Endothelial cell (in vitro differentiated cells): ENCODE data around the gene CTNND2. TPM values are rescaled to one million over a fixed set of nuclear protein-coding genes. Genes with fewer than 3 reads are reported as not detected.
A peak's percentile ranks its signal among the peaks of the same experiment; 100 is the strongest.

Experiments used
- DNase-seq: peaks from one replicate; pipeline ENCODE4 v3.0.0; 2021; ENCODE audit warnings: low spot score
- H3K27ac Mint-ChIP-seq: one replicate; pipeline ENCODE4 v1.8.0; 2021; ENCODE audit warnings: mixed read lengths, inconsistent platforms; ENCODE audit not compliant: unreplicated experiment
- H3K27me3 Mint-ChIP-seq: one replicate; pipeline ENCODE4 v1.8.0; 2021; ENCODE audit warnings: mild to moderate bottlenecking, moderate library complexity, mixed read lengths, inconsistent platforms; ENCODE audit not compliant: unreplicated experiment
- H3K36me3 Mint-ChIP-seq: one replicate; pipeline ENCODE4 v1.8.0; 2021; ENCODE audit warnings: mild to moderate bottlenecking, low read depth, mixed read lengths, inconsistent platforms; ENCODE audit not compliant: unreplicated experiment
- H3K4me1 Mint-ChIP-seq: one replicate; pipeline ENCODE4 v1.8.0; 2021; ENCODE audit warnings: mild to moderate bottlenecking, mixed read lengths, inconsistent platforms; ENCODE audit not compliant: unreplicated experiment
- H3K4me3 Mint-ChIP-seq: one replicate; pipeline ENCODE4 v1.8.0; 2021; ENCODE audit warnings: mild to moderate bottlenecking, mixed read lengths, inconsistent platforms; ENCODE audit not compliant: unreplicated experiment
- H3K9me3 Mint-ChIP-seq: one replicate; pipeline ENCODE4 v1.8.0; 2021; ENCODE audit warnings: mixed read lengths, inconsistent platforms; ENCODE audit not compliant: unreplicated experiment
- total RNA-seq: library from RNA; stranded (reverse); fragmentation: NEBNext Ultra II Directional; extraction: Animal tissue kit (Norgen Biotek cat#: 25700); gene quantifications from one replicate; pipeline ENCODE4 v1.2.1, GENCODE V29; 2021; ENCODE audit not compliant: unreplicated experiment
- TF ChIP-seq, protein P1 (sequence below): fragments of 200-600 bp; sonication (generic); IDR thresholded peaks from one replicate; pipeline ENCODE4 v1.5.0; 2021; ENCODE audit warnings: antibody characterized with exemption; ENCODE audit not compliant: unreplicated experiment

Gene CTNND2
- total RNA-seq, 1 donor from 2014 or later: 3.6 TPM

DNA sequence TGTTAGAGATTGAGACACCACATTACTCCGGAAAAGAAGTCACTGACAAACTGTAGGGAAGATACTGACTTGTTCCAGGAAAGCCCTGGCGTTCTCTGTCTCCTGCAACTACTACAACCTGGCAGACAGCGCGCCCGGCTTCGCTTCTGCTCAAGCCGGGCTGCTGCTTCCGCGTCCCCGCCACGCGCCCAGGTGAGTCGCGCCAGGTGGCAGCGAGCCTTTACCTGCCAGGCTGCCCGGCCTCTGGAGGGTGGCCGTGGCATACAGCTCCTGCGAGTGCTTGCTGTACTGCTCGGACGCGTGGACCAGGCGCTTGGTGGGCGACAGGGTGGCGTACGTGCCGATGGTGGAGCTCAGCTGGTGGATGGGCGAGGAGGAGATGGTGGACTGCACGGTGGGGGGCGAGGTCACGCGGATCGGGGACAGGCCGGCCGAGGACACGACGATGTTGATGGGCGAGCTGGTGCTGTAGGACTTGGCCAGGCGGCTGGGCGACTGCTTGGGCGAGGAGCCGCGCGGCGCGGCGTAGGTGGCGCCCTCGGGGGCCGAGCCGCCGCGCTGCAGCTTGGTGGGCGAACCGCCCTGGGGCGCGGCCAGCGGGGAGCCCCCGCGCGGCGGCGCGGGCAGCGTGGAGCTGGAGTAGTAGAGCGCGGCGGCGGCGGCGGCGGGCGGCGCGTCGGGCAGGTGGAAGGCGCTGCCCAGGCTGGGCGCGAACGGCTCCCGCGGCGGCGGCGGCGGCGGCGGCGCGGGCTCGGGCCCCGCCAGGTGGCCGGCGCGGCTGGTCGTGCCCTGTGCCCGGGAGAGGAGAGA, 519.6 kb downstream of the CTNND2 start:
- H3K27me3 Mint-ChIP-seq: peaks cover 16% of the 10 kb centered on the region
- H3K36me3 Mint-ChIP-seq: peaks cover 3% of the 10 kb centered on the region
- peak overlapping the region; percentile 83 for H3K4me3 Mint-ChIP-seq
- peak; percentile 27 for DNase-seq
- H3K27ac Mint-ChIP-seq: no peak overlapping the region
- TF ChIP-seq, protein P1, sequence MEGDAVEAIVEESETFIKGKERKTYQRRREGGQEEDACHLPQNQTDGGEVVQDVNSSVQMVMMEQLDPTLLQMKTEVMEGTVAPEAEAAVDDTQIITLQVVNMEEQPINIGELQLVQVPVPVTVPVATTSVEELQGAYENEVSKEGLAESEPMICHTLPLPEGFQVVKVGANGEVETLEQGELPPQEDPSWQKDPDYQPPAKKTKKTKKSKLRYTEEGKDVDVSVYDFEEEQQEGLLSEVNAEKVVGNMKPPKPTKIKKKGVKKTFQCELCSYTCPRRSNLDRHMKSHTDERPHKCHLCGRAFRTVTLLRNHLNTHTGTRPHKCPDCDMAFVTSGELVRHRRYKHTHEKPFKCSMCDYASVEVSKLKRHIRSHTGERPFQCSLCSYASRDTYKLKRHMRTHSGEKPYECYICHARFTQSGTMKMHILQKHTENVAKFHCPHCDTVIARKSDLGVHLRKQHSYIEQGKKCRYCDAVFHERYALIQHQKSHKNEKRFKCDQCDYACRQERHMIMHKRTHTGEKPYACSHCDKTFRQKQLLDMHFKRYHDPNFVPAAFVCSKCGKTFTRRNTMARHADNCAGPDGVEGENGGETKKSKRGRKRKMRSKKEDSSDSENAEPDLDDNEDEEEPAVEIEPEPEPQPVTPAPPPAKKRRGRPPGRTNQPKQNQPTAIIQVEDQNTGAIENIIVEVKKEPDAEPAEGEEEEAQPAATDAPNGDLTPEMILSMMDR: no peak
- peaks cover 13% of the 10 kb centered on the region for H3K4me1 Mint-ChIP-seq
- no peaks in the 10 kb centered on the region for H3K9me3 Mint-ChIP-seq

DNA sequence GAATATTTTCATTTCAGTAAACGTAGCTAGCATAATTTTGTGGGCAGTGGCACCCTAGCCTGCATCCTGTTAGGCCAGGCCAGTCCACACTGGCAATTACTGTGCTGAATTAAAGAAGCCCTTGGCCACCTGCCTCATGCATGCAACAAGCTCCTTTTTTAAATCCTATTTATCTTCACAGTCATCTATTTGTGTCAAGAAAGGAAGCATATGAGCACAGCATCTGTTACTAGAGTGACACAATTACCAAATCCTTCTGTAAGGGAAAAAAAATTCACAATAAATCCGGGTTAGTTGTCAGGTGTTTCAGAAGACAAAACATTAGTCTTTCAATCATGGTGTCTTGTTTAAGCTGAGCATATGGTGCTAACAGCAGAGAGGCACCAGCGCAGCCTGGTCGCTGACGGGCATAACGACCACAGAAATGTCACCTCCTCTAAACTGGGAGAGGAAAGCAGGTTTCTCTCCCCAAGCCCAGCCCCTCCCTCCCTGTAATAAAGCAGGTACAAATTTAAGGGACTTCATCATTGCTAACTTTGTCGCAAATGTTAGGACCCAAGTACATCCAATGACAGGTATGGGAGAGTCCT, 520.6 kb downstream of the CTNND2 start:
- H3K4me1 Mint-ChIP-seq: peaks cover 13% of the 10 kb centered on the region
- H3K4me3 Mint-ChIP-seq: no peak overlapping the region
- peaks cover 16% of the 10 kb centered on the region for H3K27me3 Mint-ChIP-seq
- no peak overlapping the region for H3K27ac Mint-ChIP-seq
- no peaks in the 10 kb centered on the region for H3K9me3 Mint-ChIP-seq
- no peak for DNase-seq
- TF ChIP-seq, protein P1: no peak
- H3K36me3 Mint-ChIP-seq: peaks cover 3% of the 10 kb centered on the region

DNA sequence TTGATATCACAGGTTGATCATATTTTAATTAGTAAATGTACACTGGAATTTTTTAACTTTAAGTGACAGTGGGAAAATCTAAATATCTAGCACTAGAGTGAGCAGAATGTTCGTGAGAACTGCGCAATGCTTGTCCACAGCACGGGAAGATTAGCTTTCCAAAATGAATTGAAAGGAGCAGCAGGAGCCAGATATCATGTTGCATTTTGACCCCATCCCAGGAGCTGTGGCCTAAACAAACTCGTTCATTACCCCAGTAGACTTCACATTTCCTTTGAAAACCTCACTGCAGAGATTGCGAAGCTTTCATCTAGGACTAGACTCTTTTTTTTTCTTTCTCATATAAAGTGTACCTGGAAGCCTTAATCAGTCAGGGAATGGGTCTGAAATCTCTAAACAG, 525.8 kb downstream of the CTNND2 start:
- H3K36me3 Mint-ChIP-seq: no peaks in the 10 kb centered on the region
- DNase-seq: no peak
- TF ChIP-seq, protein P1: no peak

DNA sequence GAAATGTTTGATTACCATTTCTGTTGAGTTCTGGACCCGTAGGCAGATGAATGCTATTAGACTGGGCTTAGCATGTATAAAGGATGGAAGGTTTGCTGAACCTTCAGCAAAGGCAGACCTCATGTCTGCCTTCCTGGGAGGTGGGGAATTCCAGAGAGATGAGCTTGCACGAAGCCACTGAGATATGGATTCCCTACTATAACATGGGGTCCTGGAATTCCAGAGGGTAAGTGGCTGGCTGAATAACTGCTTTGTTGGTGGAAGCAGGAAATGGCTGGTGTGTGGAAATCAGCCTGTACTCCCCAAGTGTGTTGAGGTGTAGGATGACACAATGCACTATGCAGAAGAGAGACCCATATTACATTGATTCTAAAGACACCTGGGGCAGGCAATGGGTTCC, 526.4 kb downstream of the CTNND2 start:
- no peak overlapping the region for H3K4me3 Mint-ChIP-seq
- H3K9me3 Mint-ChIP-seq: no peaks in the 10 kb centered on the region
- H3K36me3 Mint-ChIP-seq: no peaks in the 10 kb centered on the region
- H3K27me3 Mint-ChIP-seq: no peaks in the 10 kb centered on the region
- no peak for DNase-seq
- TF ChIP-seq, protein P1: no peak
- no peak overlapping the region for H3K27ac Mint-ChIP-seq
- peaks cover 5% of the 10 kb centered on the region for H3K4me1 Mint-ChIP-seq

More for the DNA sequence above, 525.8 kb downstream of the CTNND2 start:
- Mint-ChIP-seq H3K27ac (no peak overlapping the region), H3K4me1 (peaks cover under 1% of the 10 kb centered on the region), H3K4me3 (no peak overlapping the region), H3K9me3 (no peaks in the 10 kb centered on the region), H3K27me3 (peaks cover under 1% of the 10 kb centered on the region)

DNA sequence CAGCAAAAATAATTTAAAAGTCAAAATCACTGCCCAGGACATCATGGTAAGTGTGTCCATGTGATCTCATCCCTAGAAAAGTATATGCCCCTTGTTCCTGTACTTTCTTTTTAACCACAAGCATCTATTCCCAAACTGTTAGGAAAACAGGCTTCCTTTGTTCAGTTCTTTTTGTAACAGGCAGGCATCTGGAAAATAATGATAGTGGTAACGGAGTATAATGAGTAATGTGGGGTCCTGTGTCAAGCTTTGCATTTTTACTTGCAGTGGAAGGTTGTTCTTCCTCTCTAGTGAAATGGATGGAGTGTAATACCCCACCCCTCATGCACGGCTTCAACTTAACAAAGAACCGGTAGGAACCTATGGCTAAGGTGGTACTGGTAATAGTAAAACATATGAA, 532.1 kb downstream of the CTNND2 start:
- peaks cover 2% of the 10 kb centered on the region for H3K27me3 Mint-ChIP-seq
- H3K9me3 Mint-ChIP-seq: no peaks in the 10 kb centered on the region
- no peak for DNase-seq
- no peaks in the 10 kb centered on the region for H3K36me3 Mint-ChIP-seq
- H3K4me1 Mint-ChIP-seq: peaks cover 9% of the 10 kb centered on the region
- TF ChIP-seq, protein P1: no peak
- no peak overlapping the region for H3K4me3 Mint-ChIP-seq
- no peak overlapping the region for H3K27ac Mint-ChIP-seq
